Measurements from ENCODE around the gene PGGHG.

DNA sequence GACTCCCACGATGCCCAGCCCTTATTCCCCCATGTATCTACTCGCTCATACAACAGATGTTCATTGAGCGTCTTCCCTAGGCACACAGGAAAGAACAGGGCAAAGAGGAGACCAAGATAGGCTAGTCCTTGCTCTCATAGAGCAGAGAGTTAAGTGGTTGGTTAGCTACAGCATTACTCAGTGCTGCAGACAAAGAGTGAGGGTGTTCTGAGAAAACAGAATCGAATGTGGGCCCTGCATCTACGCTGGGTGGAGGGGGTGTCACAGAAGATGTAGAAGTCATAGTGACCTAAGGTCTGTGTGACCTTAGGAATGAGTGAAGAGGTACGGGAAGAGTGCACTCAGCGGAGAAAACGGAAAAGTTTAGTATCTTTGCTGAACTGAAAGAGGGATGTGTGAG, 39.9 kb upstream of the PGGHG start:
- TF ChIP-seq, protein P1, sequence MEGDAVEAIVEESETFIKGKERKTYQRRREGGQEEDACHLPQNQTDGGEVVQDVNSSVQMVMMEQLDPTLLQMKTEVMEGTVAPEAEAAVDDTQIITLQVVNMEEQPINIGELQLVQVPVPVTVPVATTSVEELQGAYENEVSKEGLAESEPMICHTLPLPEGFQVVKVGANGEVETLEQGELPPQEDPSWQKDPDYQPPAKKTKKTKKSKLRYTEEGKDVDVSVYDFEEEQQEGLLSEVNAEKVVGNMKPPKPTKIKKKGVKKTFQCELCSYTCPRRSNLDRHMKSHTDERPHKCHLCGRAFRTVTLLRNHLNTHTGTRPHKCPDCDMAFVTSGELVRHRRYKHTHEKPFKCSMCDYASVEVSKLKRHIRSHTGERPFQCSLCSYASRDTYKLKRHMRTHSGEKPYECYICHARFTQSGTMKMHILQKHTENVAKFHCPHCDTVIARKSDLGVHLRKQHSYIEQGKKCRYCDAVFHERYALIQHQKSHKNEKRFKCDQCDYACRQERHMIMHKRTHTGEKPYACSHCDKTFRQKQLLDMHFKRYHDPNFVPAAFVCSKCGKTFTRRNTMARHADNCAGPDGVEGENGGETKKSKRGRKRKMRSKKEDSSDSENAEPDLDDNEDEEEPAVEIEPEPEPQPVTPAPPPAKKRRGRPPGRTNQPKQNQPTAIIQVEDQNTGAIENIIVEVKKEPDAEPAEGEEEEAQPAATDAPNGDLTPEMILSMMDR (IDR thresholded peaks at IDR 0.05): no peak
- no peak for TF ChIP-seq POLR2A (IDR thresholded peaks at IDR 0.05)

Measured in sigmoid colon (tissue), 3 donors.